Esophagus (tissue), 2 donors: ENCODE results near the gene CYP2R1. TPM values are rescaled to one million over a fixed set of nuclear protein-coding genes. Genes with fewer than 3 reads are reported as not detected.

ENCODE experiments used
- H3K27ac ChIP-seq, 2 donors: one replicate each; pipeline ENCODE4 v1.5.1; 2013; ENCODE audit warnings: low read depth in 2 of 2, mild to moderate bottlenecking in 2 of 2, inconsistent platforms in 1 of 2, low read length in 1 of 2, moderate library complexity in 1 of 2
- H3K27me3 ChIP-seq, 2 donors: one replicate each; pipeline ENCODE4 v1.6.1; 2013; ENCODE audit warnings: low read length in 2 of 2, control low read depth in 1 of 2, mild to moderate bottlenecking in 1 of 2; ENCODE audit not compliant: insufficient read depth in 2 of 2, control insufficient read depth in 1 of 2
- H3K36me3 ChIP-seq, 2 donors: one replicate each; pipeline ENCODE4 v1.6.1; 2013; ENCODE audit warnings: low read length in 1 of 2; ENCODE audit not compliant: control insufficient read depth in 2 of 2, insufficient read depth in 2 of 2
- H3K4me1 ChIP-seq, 2 donors: one replicate each; pipeline ENCODE4 v1.6.1; 2013; ENCODE audit warnings: low read length in 1 of 2; ENCODE audit not compliant: control insufficient read depth in 2 of 2, insufficient read depth in 2 of 2
- H3K4me3 ChIP-seq, 2 donors: one replicate each; pipeline ENCODE4 v1.5.1; 2013; ENCODE audit warnings: low read length in 2 of 2, mild to moderate bottlenecking in 2 of 2, low read depth in 1 of 2, moderate library complexity in 1 of 2
- H3K9me3 ChIP-seq, 2 donors: one replicate each; pipeline ENCODE4 v1.6.1; 2013; ENCODE audit warnings: mild to moderate bottlenecking in 2 of 2, low read depth in 1 of 2, low read length in 1 of 2, moderate library complexity in 1 of 2; ENCODE audit not compliant: control insufficient read depth in 2 of 2, insufficient read depth in 1 of 2
- WGBS, 2 donors: extraction: QIAGEN DNeasy Blood & Tissue Kit; methylation state at CpG; one replicate each; pipeline ENCODE4 v1.1.7; 2013; 5-methylcytosine and 5-hydroxymethylcytosine counted together
- polyA plus RNA-seq, 2 donors: library from polyadenylated mRNA; stranded (reverse); fragments of 200-250 nt; gene quantifications; one replicate each; pipeline ENCODE4 v1.2.3, GENCODE V29; 2013
- donor health status: healthy with polysubstance abuse.
- donor health status: Bipolar disorder and iron deficiency.

CYP2R1 gene
- polyA plus RNA-seq, 2 donors: 16.5 to 37.1 TPM

DNA sequence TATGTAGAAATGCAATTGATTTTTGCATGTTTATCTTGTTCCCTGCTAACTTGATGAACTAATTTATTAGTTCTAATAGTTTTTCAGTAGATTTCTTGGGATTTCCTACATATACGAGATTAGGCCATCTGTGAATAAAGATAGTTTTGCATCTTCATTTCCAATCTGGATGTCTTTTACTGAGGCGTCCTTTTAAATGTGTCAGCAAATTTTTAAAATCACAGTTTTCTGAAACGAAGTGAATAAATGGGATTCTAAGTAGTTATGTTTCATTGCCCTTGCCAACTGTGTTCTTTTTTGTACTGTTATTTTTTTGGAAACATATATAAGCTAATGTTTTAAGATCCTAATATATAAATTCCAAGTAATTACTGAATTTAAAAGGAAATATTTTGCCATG is 50.0 kb downstream of the CYP2R1 start:
- 90 to 91% methylated on average over 3 of the region's 3 CpGs for WGBS, 2 donors
- no peak overlapping the region for H3K27ac ChIP-seq
- H3K4me1 ChIP-seq: no peaks in the 10 kb centered on the region
- no peaks in the 10 kb centered on the region for H3K27me3 ChIP-seq
- no peak overlapping the region for H3K4me3 ChIP-seq
- H3K36me3 ChIP-seq: no peaks in the 10 kb centered on the region
- no peaks in the 10 kb centered on the region for H3K9me3 ChIP-seq

GRCh38 chr11:14835496-14836492 is 56.2 kb downstream of the CYP2R1 start:
- Histone ChIP-seq H3K9me3 (no peaks in the 10 kb centered on the region), H3K4me3 (no peak overlapping the region), H3K27me3 (no peaks in the 10 kb centered on the region), H3K4me1 (no peaks in the 10 kb centered on the region), H3K36me3 (no peaks in the 10 kb centered on the region), H3K27ac (no peak overlapping the region)

Other genes starting within 250 kb of the CYP2R1 start
- gene PDE3B, start 248.4 kb downstream of the CYP2R1 start, polyA plus RNA-seq: 1 to 10 TPM in 1 of 2 donors, under 1 TPM in 1; 0.98 to 1.2 TPM
- gene CALCA, start 80.1 kb upstream of the CYP2R1 start, polyA plus RNA-seq: under 1 TPM in 1 of 2 donors, not detected in 1; 0.02 TPM
- under 1 TPM in 1 of 2 donors, not detected in 1; 0.06 TPM for gene CALCB, start 181.4 kb upstream of the CYP2R1 start, polyA plus RNA-seq
- gene INSC, start 222.7 kb upstream of the CYP2R1 start, polyA plus RNA-seq: under 1 TPM; 0.06 to 0.08 TPM